HS-27A (cell line): ENCODE results near the gene CDK9.

Experiments used
- DNase-seq: peaks from one replicate; pipeline ENCODE4 v3.0.0-alpha.2; 2012; ENCODE audit warnings: low read depth, missing footprints

The CDK9 gene

DNA sequence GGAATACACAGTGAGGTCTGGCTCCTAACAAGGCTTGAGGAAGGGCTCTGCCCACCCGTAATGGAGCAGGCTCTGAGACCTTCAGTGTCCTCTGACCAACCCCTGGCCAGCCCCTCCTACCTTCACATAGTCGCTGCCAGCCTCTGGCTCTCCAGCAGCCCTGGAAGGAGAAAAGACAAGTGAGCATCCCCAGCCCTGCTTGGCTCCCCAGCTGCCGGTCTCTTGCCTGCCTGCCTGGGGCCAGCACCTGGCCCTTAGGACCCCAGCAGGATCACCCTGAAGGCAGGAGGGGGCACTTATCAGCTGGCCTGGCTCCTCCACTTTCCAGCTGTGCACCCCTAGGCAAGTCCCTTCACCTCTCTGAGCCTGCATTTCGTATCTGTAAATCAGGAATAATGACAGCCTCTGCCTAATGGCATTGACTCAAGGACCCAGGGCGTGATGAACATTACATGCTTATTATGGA lies 24.3 kb upstream of the CDK9 start:
- DNase-seq, result no peak

DNA sequence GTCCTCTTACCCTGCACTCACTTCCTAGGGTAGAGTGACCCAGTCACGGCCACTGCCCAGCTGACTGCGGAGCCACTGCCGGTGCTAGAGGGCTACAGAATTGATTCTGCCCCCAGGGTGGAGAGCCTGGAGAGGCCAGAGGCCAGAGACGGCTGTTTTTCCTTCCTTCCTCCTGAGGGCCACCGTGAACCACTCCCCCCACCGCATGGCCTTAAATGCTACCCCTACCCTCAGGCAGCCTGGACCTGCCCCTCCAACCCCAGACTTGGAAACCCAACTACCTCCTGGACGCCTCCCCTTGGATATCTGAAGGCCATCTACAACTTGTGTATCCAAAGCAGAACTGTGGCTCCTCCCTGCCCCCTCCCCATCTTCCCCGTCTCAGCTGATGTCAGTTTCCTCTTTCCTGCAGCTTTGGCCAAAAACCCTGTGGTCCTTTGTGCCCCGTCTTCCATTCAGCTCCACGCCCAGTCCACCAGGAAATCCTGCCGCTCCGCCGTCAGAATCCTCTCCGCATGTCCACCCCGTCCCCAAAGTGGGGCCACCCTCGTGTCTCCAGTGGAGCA lies 23.6 kb upstream of the CDK9 start:
- no peak for DNase-seq

- DNase-seq, result no peak
These were observed 21.9 kb upstream of the CDK9 start for GRCh38 chr9:127763918-127764384.

GRCh38 chr9:127765418-127765817 lies 20.4 kb upstream of the CDK9 start:
- DNase-seq, result no peak

GRCh38 chr9:127767410-127767809 lies 18.4 kb upstream of the CDK9 start:
- DNase-seq, result no peak

DNA sequence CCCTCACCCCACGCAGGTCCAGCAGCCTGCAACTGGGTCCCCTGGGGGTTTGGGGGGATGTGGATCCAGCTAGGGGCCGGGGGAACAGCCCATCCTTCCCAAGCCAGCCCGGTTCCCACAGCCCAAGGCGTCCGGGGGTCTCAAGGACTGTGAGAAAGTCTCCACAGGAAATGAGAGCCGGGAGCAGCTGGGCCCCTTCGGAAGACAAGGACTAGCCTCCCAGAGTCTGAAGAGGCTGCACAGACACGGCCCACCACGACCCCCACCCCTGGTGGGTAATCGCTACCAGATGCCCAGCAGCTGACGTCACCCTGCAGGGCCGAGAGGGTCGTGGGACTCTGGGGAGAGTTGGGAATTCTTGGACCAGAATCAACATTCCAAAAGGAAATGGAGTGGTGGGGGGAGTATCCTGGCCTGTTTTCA lies 17.9 kb upstream of the CDK9 start:
- DNase-seq, result no peak

GRCh38 chr9:127768698-127769097 lies 17.1 kb upstream of the CDK9 start:
- no peak for DNase-seq

DNA sequence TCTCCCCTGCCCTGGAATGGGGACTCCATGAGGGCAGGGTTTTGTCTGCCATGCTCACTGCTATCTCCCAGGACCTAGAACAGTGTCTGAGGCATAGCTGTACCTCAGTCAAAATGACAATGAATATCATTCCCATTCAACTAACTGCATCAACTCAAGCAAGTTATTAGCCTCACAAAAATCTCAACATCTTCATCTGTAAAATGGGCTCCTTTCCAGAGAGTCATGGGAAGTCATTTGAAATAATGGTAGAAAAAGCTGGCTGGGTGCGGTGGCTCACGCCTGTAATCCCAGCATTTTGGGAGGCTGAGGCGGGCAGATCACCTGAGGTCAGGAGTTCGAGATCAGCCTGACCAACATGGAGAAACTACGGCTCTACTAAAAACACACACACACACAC lies 16.7 kb upstream of the CDK9 start:
- no peak for DNase-seq

DNA sequence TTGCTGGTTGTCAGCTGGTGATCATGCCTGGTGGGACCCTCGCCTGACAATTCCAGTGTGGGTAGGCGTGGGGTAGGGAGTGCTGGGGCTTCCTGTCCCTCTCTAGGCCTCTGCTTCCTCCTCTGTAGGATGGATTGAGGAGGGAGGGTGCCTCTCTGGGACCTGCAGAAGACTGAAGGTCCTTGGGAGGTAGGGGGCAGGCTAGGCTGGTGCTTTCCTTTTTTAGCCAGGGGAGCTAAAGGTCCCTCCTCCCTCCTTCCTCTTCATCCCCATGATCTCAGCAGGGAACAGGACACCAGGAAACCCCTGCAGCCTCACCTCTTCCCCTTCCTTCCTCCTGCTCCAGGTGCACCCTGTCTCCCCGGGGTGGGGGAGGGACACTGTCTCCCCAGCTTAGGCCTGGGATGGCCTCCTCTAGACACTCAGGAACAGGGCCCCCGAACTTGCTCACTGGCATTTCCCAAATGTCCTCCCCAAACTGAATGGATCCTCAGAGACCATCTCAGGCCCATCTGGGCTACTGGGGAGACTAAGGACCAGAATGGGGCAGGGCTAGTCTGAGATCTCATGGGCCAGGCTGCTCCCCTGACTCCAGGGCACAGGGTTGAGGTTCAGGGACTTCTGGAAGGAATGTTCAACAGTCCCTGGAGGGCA lies 15.8 kb upstream of the CDK9 start:
- DNase-seq, result no peak

GRCh38 chr9:127770583-127770904 lies 15.3 kb upstream of the CDK9 start:
- DNase-seq, result no peak

DNA sequence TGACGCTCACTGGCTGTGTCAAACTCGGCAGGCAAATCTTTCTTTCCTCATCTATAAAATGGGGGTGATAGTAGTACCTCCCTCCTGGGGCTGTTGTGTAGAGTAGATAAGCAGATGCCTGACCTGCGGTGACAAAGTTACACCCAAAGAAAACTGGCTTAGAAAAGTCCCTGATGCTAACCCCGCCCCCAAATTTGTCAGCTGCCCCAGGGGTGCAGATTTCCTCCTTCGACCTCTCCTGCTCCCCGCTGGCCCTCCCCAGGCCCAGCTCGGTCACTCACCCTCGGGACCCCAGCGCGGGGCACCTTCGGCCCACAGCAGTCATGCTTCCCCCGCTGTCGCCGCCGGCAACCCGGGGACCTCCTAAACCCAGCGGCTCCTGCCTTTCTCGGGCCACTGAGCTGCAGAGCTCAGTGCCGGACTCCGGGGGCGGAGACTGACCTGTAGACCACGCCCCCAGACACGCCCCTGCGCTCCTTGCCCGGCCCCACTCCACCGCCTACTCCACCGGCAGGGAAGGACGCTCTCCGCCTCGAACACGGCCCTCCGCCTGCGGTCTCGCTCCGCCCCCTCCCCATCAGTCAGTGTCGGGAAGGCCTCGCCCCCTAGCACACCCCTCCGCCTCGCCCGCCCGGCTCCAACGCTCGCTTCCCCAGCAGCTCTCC lies 14.8 kb upstream of the CDK9 start:
- DNase-seq, result peak; percentile 58

DNA sequence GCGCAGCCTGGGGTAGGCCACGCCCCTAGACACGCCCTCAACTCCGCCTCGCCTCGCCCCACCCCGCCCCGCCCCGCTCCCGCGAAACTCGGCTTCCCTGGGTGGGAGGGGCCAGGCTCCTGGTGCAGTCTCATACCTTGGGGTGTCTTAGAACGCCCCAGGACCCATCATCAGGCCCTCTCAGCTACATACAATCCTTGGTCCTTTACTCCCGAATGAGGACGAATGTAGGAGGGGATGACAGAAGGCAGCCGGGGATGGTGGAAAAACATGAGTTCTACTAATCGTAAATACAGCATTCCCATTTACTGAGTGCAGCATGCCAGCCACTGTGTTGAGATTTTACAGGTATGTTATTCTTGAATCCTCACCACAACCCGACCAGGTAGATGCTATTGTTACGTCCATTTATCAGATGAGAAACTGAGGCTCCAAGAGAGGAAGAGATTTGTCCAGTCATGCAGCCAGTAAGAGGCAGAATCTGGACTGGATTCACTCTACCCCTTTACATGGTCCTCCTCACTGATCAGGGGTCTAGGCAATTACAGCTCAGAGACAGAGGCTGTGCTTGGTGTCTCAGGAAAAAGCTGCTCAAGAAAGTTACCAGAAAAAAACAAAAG lies 14.2 kb upstream of the CDK9 start:
- DNase-seq, result no peak

GRCh38 chr9:127772603-127773002 lies 13.2 kb upstream of the CDK9 start:
- no peak for DNase-seq

DNA sequence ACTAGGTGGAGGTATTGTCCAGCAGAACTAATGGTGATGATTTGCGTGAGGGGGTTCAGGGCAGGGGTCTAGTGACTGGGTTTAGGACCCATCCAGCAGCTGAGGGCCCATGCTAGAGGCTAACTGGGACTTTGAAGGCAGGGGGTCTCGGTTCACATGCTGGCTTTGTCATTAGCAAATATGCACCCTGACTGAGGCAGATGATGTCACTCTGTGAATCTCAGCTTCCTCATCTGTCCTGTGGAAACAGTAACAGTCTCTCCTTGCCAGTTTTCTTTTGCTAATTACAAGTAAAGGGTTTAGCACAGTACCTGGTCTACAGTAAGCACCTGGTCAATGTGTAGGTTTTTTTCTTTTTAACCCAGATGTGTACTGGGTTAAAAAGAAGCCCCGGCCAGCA lies 12.6 kb upstream of the CDK9 start:
- no peak for DNase-seq

GRCh38 chr9:127773981-127774380 lies 11.9 kb upstream of the CDK9 start:
- DNase-seq, result no peak

- no peak for DNase-seq
These were observed 9.5 kb upstream of the CDK9 start for GRCh38 chr9:127776195-127776923.

- DNase-seq, result no peak
These were observed 8.9 kb upstream of the CDK9 start for GRCh38 chr9:127776924-127777289.

GRCh38 chr9:127777368-127777980 lies 8.4 kb upstream of the CDK9 start:
- DNase-seq, result no peak

DNA sequence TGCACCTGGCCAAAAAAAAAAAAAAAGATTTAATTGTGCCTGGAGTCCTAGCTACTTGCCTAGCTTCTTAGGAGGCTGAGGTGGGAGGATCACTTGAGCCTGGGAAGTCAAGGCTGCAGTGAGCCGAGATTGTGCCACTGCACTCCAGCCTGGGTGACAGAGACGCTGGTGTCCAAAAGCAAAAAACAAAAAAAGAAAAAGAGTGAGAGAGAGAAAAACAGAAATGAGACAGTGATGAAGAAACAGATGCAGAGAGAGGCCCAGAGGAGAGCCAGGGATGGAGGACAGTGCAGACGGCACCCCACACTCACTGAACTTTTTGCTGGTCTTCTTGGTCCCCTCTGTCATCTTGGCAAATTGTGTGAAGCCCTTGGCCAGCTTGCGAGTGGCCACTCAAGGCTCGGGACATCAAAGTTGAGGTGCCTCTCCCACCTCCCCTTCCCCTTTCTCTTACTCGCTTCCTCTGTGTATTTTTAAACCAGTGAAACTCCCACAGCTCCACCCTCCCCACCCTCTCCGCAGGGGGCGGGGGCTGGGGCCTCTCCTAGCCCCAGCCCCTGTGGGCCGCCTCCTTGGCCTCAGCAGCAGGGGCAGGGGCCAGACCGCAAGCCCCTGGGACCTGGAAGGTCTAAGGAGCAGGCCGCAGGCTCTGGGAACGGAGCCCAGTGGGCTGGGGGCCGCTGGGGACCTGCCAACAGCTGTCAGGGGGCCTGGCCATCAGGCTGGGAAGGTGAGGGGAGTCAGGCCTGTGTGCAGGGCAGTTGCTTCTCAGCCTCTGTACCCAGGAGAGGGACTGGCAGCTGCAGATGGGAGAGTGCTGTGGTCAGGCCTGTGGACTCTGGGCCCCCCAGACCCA lies 7.3 kb upstream of the CDK9 start, which contains the start of gene SH2D3C:
TSS of gene SH2D3C (minus strand) at position 387 of the 856 bp plus-strand sequence. CDS start at position 348, 39 bp downstream.
- no peak for DNase-seq

- no peak for DNase-seq
These were observed 6.5 kb upstream of the CDK9 start for GRCh38 chr9:127779136-127779981.
